DLD1 (cell line): ENCODE data around the gene IGFLR1.

Experiments
- in situ Hi-C: cut with HindIII; loops from 2 replicates; pipeline ENCODE4 v1.10.0; 2017; ENCODE audit warnings: low sequenced_read_pairs

Gene IGFLR1

DNA sequence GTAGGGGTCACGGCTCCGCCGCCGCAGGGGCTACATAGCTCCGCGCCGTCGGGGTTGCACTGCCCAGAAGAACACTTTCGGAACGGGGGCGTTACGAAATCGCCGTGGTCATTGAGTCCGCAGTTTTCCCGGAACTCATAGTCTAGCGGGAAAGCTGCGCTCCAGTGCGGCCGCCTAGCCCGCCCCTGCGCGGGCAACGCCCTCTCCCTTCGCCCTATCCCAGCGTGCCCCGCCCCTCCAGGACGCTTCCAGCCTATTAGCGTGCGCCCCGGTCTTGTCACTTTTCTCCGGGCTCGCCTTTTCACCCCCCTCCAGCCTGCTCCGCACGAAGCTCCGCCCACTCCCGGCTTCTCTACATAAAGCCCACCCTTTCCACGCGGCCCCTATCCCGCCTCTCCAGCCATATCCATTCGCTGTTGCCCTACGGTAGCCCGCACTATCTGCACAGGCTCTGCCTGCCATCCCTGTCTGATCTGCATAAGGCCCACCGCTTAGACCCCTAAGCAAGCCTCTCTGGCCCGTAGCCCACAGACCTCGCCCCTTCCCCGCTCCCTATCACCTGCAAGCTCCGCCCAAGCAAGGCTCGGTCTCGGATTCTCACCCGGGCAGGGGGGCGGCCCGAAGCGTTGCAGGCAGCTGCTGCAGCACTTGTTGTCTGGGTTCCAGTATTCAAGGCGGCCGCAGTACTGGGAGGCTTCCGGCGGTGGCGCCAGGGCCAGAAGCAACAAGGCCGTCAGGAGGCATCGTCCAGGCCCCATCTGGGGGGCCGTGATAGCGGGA lies 1.6 kb downstream of the IGFLR1 start:
- in situ Hi-C loops, result no loop called here

DNA sequence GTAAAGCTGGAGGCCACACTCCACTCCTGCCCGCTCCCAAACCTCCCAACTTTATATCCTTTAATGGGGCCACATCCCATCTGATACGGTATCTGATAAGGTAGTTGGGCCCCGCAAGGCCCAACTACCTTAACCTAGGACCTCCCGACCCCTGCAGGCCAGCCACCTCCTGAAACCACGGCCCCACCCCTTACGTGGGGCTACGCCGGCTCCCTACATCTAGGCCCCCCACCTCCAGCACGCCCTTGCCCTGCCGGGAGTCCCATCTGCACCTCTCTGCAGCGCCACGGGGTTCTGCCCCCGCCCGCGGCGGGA lies 2.2 kb downstream of the IGFLR1 start:
- in situ Hi-C loops, result no loop called here

DNA sequence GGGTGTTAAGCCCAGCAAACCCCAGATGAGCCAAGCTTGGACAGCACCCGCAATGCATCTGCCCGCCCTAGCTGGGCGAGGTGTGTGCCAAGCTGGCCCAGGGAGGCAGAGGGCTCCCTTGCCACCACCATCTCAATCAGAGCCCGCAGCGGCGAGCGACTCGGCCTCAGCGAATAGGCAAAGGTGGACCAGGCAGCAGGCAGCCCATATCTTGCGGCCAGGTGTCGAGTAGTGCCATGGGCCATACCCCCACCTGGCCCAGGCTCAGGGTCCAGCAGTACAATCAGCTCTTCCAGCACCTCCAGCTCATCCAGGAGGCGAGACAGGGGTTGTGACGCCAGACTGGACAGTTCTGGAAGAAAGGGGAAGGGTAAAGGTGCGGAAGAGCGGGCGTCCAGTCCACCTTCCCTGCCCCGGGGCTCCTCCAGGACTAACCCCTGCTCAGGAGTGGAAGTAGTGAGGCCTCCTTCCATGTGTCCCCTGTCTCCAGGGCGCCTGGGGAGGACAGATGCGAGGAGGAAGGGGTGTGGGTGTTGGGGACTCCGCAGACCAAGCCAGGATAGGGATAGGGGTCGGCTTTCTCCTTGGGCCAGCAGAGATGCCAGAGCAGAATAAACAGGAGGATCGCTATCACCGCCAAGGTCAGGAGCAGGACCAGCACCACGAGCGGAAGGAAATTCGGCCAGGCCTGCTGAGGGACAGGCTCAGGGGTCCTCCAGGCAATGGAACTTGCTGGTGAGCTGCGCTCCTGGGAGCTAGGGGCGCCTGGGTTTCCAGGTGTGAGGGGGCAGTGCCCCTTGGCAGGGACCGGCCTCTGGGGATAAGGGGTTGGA lies 2.8 kb downstream of the IGFLR1 start:
- in situ Hi-C loops, result no loop called here

DNA sequence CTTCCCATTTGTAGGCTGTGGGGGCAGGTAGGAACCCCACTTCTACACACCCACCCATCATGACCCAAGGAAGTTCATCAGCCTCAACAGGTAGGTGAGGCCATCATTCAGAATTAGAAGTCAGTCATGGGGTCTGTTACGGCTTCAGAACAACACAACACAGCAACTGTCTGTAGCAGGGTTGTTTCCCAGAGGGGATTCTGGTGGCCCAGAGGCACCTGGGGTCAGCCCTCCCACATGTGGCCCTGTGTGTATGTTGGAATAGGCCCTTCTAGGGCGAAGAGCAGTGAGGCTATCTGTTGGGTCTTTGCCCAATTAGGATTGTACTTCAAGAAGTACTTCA lies 3.4 kb downstream of the IGFLR1 start:
- in situ Hi-C loops, result no loop called here

- in situ Hi-C loops, result no loop called here
Observed at GRCh38 chr19:35738021-35738886, 4.0 kb downstream of the IGFLR1 start.

GRCh38 chr19:35736913-35737886 lies 5.1 kb downstream of the IGFLR1 start:
- in situ Hi-C loops, result no loop called here

GRCh38 chr19:35734889-35735288 lies 7.4 kb downstream of the IGFLR1 start:
- in situ Hi-C loops, result no loop called here

DNA sequence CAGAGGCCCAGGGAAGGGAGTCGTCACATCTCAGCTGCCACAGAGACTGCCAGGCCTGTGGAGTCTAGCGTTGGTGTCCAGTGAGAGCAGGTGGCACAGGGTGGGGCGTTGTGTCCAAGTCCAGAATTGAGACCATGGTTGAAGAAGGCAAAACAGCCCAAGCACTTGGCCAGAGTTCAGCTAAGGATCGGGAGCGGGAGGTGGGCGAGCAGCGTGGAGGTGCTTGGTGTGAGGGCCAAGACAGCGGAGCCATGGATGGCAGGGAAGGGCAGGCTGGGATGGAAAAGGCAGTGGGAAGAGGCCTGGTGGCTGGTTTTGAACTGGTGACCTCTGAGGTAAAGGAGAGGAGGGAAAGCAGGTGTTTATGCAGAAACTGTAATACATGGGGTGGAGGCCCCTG lies 8.0 kb downstream of the IGFLR1 start:
- in situ Hi-C loops, result no loop called here

GRCh38 chr19:35733180-35734125 lies 8.8 kb downstream of the IGFLR1 start:
- in situ Hi-C loops, result no loop called here

DNA sequence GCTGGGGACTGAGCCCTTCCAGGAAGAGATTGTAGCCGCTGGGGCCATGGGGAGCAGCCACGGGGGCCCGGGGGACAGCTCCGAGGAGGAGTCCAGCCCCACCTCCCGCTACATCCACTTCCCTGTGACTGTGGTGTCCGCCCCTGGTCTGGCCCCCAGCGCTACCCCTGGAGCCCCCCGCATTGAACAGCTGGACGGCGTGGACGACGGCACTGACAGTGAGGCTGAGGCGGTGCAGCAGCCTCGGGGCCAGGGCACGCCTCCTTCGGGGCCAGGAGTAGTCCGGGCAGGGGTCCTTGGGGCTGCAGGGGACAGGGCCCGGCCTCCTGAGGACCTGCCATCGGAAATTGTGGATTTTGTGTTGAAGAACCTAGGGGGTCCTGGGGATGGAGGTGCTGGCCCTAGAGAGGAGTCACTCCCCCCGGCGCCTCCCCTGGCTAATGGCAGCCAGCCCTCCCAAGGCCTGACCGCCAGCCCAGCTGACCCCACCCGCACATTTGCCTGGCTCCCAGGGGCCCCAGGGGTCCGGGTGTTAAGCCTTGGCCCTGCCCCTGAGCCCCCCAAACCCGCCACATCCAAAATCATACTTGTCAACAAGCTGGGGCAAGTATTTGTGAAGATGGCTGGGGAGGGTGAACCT lies 9.6 kb downstream of the IGFLR1 start:
- in situ Hi-C loops, result no loop called here

DNA sequence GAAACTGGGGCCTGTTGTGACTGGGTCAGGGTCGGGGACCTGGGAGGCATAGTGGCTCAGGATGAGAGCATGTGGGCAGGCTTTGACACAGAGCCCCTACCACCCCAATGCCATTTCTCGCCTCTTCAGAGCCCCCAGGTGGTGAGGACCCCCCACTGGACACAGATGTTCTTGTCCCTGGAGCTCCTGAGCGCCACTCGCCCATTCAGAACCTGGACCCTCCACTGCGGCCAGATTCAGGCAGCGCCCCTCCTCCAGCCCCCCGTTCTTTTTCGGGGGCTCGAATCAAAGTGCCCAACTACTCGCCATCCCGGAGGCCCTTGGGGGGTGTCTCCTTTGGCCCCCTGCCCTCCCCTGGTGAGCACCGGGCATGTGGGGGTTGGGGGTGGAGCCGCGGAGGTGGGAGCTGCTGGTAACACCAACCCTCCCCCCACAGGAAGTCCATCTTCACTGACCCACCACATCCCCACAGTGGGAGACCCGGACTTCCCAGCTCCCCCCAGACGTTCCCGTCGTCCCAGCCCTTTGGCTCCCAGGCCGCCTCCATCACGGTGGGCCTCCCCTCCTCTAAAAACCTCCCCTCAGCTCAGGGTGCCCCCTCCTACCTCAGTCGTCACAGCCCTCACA lies 10.4 kb downstream of the IGFLR1 start:
- in situ Hi-C loops, result no loop called here

DNA sequence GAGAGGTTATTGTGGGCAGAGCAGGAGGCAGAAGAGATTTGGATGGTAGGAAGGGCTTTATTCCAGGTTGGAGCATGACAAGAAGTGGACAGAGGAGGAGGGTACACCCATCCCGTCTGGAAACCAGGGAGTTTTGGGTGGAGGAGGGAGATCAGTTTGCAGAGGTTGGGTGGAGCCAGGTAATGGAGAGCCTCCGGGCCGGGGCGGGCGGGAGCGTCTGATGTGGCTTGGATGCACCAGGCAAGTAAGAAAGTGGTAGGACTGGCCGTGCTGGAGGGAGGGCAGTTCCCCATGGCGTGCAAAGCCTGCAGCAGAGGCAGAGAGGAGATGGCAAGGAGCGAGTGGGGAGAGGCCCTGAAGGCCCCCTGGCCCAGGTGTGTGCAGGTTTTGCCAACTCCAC lies 10.9 kb downstream of the IGFLR1 start:
- in situ Hi-C loops, result no loop called here

- in situ Hi-C loops, result no loop called here
Observed at GRCh38 chr19:35730326-35730725, 11.9 kb downstream of the IGFLR1 start.

DNA sequence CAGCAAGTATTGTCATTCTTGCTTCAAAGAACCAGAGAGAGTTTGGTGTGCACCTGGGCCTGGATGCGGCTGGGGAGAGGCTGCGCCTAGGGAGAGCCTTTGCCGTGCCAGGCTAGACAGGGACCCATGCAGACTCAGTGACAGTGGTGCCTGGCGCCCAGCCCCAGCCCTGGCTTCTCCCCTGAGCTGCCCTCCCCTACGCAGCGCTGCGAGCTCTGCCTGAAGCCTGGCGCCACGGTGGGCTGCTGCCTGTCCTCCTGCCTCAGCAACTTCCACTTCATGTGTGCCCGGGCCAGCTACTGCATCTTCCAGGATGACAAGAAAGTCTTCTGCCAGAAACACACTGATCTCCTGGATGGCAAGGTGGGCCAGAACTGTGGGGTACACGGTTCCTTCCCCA lies 12.5 kb downstream of the IGFLR1 start:
- in situ Hi-C loops, result no loop called here

- in situ Hi-C loops, result no loop called here
Observed at GRCh38 chr19:35729021-35729420, 13.2 kb downstream of the IGFLR1 start.

GRCh38 chr19:35727956-35728706 lies 14.1 kb downstream of the IGFLR1 start:
- in situ Hi-C loops, result no loop called here

- in situ Hi-C loops, result no loop called here
Observed at GRCh38 chr19:35727053-35727955, 14.9 kb downstream of the IGFLR1 start.
